Fibroblast of skin of right biceps (primary cell): Measurements from ENCODE around the gene ATG2A.

ENCODE experiments used
- DNase-seq: peaks from one replicate; pipeline ENCODE4 v3.0.0-alpha.2; 2013

ATG2A gene

DNA sequence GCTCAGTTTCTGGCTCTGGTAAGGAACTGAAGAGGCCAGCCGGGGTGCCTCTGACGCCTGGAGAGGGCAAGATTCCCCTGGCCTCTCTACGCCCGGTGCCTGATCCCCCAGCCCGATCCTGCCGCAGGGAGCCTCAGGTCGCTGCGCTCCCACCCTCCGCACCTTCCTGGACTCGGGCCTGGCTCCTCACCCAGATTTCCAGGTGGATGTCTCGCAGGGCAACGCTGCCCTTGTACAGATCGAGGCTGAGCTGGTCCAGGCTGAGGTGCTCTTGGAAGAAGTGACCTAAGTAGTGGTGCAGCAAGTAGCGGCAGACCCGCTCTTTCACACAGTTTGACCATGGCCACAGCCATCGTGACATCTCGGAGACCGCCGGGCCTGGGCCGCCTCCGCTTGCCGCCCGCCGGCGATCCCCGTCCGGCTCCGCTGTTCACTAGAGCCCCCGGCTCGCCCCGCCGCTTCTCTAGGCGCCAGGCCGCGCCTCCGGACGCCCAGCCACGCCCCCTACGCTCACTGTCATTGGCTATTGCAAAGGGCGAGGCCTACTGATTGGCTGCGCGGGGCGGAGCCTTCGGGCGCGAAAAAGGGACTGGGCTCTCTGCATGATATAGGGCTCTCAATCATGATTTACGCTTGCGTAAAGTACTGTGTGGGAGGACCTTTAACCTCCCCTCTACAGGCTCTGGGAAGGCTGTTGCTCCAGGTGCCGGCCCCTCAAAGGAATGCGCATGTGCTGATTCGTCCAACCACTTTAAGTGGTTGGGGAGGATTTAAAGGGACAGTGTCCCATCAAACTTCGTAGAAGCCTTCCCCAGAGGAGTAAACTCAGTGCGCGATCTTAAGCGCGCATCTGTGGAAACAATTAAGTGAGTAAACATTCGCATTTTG is at the start of gene ATG2A:
TSS of gene ATG2A (minus strand) at position 435 of the 888 bp plus-strand sequence. CDS start at position 361, 74 bp downstream.
- peak; percentile 100 for DNase-seq

DNA sequence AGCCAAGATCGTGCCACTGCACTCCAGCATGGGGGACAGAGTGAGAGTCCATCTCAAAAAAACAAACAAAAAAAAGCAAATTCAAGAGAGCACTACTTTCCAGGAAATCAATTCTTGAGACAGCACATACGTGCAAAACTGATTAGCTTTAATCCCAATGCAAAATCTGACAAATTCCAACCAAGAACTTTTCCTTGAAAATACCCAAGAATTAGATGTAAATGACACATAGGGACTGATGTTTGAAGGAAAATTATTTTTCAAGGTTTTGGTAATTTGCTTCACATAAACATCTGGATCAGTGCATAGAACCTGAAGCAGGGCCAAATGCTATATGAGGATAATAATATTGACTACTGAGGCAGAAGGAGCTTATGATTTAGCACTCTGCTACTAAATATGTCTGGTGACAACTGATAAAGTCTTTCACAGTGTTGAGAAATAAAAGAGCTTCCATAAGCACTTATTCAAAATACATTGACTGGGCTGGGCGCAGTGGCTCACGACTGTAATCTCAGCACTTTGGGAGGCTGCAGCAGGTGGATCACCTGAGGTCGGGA is 46.1 kb upstream of the ATG2A start:
- no peak for DNase-seq

DNA sequence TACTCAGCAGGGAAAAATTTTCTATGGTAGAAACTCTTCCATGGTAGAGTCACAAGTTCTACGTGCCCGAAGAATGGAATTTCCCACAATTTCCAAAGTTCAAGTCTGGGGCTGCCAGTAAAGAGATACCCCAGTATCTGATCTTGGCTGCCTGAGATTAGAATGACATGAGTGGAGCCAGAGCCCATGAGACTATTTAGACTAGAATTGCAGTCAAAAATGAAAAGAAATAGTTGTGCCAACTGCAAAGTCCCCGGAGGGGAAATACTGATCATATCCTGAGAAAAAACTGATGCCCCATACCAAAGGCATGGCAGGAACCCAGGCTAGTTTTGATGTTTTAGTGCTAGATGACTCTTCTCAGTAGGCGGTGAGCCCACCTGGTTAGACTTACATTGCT is 43.7 kb upstream of the ATG2A start:
- no peak for DNase-seq

GRCh38 chr11:64959498-64959897 is 42.5 kb upstream of the ATG2A start:
- DNase-seq = no peak

GRCh38 chr11:64954201-64954600 is 37.2 kb upstream of the ATG2A start:
- DNase-seq = no peak

DNA sequence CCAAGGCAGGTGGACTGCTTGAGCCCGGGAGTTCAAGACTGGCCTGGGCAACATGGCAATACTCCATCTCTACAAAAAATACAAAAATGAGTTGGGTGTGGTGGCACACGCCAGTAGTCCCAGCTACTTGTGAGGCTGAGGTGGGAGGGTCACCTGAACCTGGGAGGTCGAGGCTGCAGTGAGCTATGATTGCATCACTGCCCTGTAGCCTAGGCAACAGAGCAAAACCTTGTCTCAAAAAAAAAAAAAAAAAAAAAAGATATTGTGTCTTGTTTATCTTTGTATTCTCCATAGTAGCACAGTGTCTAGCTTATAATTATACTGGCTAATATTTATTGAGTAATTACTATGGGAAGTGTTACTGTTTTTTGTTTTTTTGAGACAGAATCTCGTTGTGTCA is 34.5 kb upstream of the ATG2A start:
- DNase-seq = no peak

DNA sequence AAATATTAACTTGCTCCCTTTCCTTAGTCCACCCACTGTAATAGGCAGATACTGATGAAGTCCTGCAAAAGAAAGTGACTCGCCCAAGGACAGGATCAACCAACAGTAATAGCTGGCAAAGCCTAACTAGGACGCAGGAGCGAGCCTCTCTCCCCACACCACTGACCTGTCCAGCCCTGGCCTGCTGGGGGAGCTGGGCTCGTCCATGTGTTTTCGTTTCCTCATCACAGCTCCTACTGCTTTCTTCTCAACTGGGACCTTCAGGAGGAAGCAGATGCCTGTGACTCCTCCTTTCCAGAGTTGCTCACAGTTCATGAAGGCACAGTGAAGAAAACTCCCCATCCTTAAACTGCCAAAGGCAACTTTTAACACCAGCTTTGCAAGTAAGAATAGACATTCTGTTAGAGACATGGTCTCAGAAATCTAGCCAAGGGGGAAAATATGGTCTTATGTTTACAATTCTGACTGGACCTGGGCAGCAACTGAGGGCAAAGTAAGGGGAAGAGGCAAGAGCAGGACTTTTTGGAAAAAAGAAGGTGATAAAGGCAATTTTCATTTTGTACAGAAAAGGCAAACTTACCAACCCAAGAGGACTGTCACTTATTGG is 30.3 kb upstream of the ATG2A start:
- no peak for DNase-seq

DNA sequence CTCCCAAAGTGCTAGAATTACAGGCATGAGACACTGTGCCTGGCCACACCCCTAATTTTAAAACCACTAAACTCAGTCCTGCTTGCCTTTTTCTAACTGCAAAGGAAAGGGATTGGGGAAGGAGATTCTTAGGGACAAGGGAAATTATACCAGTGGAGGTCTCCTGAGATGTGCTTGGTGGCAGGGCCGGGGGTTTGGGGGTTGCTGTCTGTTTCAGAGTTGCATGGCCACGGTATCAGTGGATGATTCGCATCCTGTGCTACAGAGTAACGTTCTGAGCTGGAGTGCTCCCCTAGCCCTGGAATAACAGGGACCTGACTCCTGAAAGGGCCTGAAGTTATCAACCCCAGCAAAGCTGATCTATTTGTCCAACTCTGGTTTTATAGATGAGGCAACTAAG is 19.5 kb upstream of the ATG2A start:
- DNase-seq = no peak

DNA sequence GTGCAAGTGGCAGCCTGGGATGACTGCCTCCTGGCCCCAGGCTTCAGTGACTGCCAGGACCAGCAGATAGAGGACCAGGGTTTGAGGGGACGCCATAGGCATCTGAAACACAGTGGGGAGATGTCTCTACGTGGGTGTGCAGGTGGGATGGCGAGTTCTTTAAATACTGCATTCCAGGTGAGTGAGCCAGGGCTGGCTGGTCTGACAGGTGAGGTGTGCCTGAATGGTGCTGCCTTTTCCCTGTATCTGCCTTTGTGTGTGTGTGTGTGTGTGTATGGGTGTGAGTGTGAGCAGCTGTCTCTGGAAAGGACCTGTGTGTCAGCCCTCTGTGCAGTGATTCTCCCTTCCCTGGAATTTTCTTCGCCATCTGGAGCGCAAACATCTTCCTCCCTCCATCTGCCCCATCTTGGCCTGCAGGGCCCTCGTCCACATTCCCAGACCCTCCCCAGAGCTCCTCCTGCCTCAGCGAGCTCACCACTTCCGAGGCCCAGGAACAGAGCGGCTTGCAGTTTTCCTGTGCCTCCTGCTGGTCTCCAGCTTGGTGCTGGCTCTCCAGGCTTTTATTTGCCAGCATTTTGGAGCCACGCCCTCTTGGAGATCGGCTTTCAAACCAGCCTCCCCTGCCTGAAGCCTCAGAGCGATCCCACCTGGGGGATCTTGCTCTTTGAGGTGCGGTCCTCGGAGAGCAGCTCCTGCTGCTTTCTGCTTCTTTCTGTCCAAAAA is 18.5 kb upstream of the ATG2A start, which contains the start of gene GPHA2:
TSS of gene GPHA2 (minus strand) at position 535 of the 723 bp plus-strand sequence. CDS start at position 102, 433 bp downstream.
- peak; percentile 44 for DNase-seq

GRCh38 chr11:64934682-64935358 is 17.8 kb upstream of the ATG2A start:
- DNase-seq = no peak

DNA sequence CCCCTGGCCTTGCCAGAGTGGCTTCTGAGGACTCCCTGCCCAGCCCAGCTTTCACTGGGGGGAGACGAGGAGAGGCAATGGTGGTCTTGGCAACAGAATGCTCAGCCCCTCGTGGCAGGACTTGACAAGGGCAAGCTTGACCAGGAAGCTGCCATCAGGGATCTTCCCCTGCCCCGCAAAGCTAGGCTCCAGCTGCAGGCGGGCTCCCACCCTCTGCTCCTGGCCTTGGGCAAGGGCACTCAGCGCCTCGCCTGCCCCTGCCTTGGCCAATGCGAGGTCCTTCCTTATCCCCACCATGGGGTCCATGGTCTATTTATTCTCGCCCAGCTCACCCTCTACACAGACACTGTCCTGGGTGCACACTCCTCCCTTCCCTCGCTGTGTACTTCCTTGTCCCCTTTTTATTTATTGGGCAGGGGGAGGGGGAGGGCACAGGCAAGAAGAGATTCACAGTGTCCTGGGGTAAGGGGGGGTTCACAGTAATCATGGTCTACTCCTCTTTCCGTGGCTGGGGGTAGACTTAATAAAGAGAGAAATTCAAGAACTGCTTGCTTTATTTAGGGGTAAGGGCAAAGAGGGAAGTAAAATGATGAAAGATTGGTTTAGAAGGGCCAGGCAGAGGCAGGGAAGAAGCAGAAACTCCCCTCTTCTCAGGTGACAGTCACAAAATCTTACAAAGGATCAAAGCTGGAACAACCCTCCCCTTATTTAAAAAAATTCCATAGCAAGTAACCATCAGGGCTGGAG is 17.1 kb upstream of the ATG2A start:
- no peak for DNase-seq

GRCh38 chr11:64933213-64933934 is 16.4 kb upstream of the ATG2A start:
- no peak for DNase-seq

DNA sequence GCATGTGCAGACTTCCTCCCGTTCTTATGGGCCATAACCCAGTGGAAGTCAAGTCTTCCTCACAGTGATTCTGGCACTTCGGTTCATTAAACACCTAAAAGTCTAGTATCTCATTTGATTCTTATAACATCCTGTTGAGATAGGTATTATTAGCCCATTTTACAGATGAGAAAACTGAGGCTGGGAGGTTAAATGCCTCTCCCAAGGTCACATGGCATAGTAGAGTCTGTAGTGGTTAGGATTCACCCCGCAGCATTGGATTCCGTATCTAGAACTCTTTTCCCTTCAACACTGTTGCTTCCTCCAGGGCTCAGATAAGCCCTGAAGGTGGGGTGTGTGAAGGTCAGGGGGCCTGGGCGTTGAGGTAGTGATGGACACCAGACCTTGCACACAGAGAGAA is 15.3 kb upstream of the ATG2A start:
- no peak for DNase-seq

- DNase-seq = no peak
Measured at GRCh38 chr11:64931290-64931689, 14.3 kb upstream of the ATG2A start.

GRCh38 chr11:64930340-64930739 is 13.3 kb upstream of the ATG2A start:
- DNase-seq = no peak

DNA sequence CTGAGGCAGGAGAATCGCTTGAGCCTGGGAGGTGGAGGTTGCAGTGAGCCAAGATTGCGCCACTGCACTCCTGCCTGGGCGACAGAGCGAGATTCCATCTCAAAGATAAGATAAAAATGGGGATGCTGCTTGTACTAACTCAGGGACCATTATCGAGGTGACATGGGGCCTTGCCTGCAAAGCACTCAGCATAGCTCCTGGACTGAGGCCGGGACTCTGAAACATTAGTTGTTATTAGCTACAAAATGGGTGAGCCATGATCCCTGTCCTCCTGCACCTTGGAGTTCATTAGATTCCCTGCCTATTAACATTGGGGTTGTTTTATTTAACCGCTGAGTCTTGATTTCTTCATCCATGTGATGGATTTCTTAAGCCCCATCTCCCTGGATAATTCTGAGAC is 12.6 kb upstream of the ATG2A start:
- no peak for DNase-seq

GRCh38 chr11:64928957-64929356 is 11.9 kb upstream of the ATG2A start:
- no peak for DNase-seq

DNA sequence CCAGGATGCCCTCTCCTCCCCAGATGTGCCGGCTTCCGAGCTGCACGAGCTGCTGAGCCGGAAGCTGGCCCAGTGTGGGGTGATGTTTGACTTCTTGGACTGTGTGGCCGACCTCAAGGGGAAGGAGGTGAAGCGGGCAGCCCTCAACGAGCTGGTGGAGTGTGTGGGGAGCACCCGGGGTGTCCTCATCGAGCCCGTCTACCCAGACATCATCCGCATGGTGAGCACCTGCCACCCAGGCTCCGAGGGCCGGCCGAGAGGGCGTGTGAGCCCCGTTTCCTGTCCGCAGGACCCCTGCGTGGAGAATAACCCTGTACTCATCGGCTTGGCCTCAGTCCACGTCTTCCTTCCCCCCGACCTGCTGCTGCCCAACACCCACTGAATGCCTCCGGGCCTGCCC is 9.7 kb upstream of the ATG2A start:
- no peak for DNase-seq

- DNase-seq = no peak
Measured at GRCh38 chr11:64925536-64926436, 8.8 kb upstream of the ATG2A start.

- no peak for DNase-seq
Measured at GRCh38 chr11:64924910-64925284, 7.9 kb upstream of the ATG2A start.
